K562 (cell line): Measurements from ENCODE around the gene DNM1. TPM values are rescaled to one million over a fixed set of nuclear protein-coding genes. Genes with fewer than 3 reads are reported as not detected.

Source experiments
- ARHGAP35 ChIP-seq: fragments of 450-650 bp; IDR thresholded peaks from 2 replicates; pipeline ENCODE4 v1.6.1; 2018; ENCODE audit not compliant: partially characterized antibody
- CBX1 ChIP-seq: sonication (generic); IDR thresholded peaks from 2 replicates; pipeline ENCODE4 v1.6.1; 2016; ENCODE audit warnings: antibody characterized with exemption, low read depth, mild to moderate bottlenecking
- CHCHD3 ChIP-seq: fragments of 250-450 bp; sonication (Bioruptor Pico); IDR thresholded peaks from 2 replicates; pipeline ENCODE4 v2.1.2; 2022; ENCODE audit warnings: mild to moderate bottlenecking
- E2F3 ChIP-seq: fragments of 250-450 bp; sonication (Bioruptor Pico); IDR thresholded peaks from 2 replicates; pipeline ENCODE4 v1.4.0; 2020; ENCODE audit warnings: mild to moderate bottlenecking
- JUNB ChIP-seq: fragments of 450-650 bp; formaldehyde crosslinking; conservative IDR thresholded peaks from 2 replicates; pipeline ENCODE4 v1.4.0; 2020; ENCODE audit warnings: mild to moderate bottlenecking
- MAX ChIP-seq: sonication (generic); formaldehyde crosslinking; IDR thresholded peaks from 2 replicates; pipeline ENCODE4 v1.9.0; 2022; ENCODE audit warnings: mild to moderate bottlenecking, missing genetic modification reagents
- MAZ ChIP-seq, 2 experiments: fragments of 450-650 bp in 1 of 2; sonication (generic) in 1 of 2; formaldehyde crosslinking; IDR thresholded peaks in 1 of 2; conservative IDR thresholded peaks in 1 of 2; 2 replicates each; pipeline versions ENCODE4 v1.4.0 to v1.5.0; 2020; ENCODE audit warnings: mild to moderate bottlenecking in 1 of 2, missing genetic modification reagents in 1 of 2
- MTA3 ChIP-seq: fragments of 450-650 bp; formaldehyde crosslinking; IDR thresholded peaks from 2 replicates; pipeline ENCODE4 v1.6.1; 2017; ENCODE audit warnings: mild to moderate bottlenecking, borderline replicate concordance
- PCBP2 ChIP-seq: fragments of 200-400 bp; formaldehyde crosslinking; IDR thresholded peaks from 2 replicates; pipeline ENCODE4 v1.6.1; 2018; ENCODE audit warnings: low read length, low read depth, mild to moderate bottlenecking, moderate library complexity; ENCODE audit not compliant: poor library complexity, severe bottlenecking
- PHB ChIP-seq: fragments of 250-450 bp; sonication (Bioruptor Pico); IDR thresholded peaks from 2 replicates; pipeline ENCODE4 v1.5.0; 2021
- RFX7 ChIP-seq: fragments of 250-450 bp; sonication (Bioruptor Pico); IDR thresholded peaks from 2 replicates; pipeline ENCODE4 v1.5.1; 2021; ENCODE audit warnings: mild to moderate bottlenecking
- SMARCA5 ChIP-seq: fragments of 450-650 bp; IDR thresholded peaks from 2 replicates; pipeline ENCODE4 v1.6.1; 2016
- SRF ChIP-seq, 2 experiments: fragments of 250-450, 450-650 bp in 1 of 2; sonication (Bioruptor Pico) in 1 of 2; sonication (generic) in 1 of 2; formaldehyde crosslinking; IDR thresholded peaks; 2 replicates each; pipeline versions ENCODE4 v1.5.0 to v1.5.1; 2020 to 2022; ENCODE audit warnings: mild to moderate bottlenecking in 1 of 2, missing genetic modification reagents in 1 of 2
- ZBED1 ChIP-seq: IDR thresholded peaks from 2 replicates; pipeline ENCODE4 v1.6.1; 2014
- ZNF384 ChIP-seq: IDR thresholded peaks from 2 replicates; pipeline ENCODE4 v1.6.1; 2012; ENCODE audit warnings: low read depth, low read length, improper control_type of control experiment
- ZNF561 ChIP-seq: fragments of 450-650 bp; formaldehyde crosslinking; conservative IDR thresholded peaks from 2 replicates; pipeline ENCODE4 v1.4.0; 2020; ENCODE audit warnings: mild to moderate bottlenecking, moderate library complexity
- ZNF75A ChIP-seq: fragments of 450-650 bp; formaldehyde crosslinking; IDR thresholded peaks from 2 replicates; pipeline ENCODE4 v1.4.0; 2020; ENCODE audit warnings: mild to moderate bottlenecking
- ZNF76 ChIP-seq: fragments of 250-450 bp; sonication (Bioruptor Pico); IDR thresholded peaks from 2 replicates; pipeline ENCODE4 v1.4.0; 2020; ENCODE audit warnings: mild to moderate bottlenecking, moderate library complexity, borderline replicate concordance
- polyA plus RNA-seq, 8 experiments: library from polyadenylated mRNA; depleted of rRNA in 4 of 8; stranded (reverse) in 5 of 8; unstranded in 3 of 8; fragments of >200 nt; fragmentation: Nextera tagmentation in 2 of 8; fragmentation: Illumina TruSeq in 1 of 8; extraction: Ambion mirVana in 2 of 8; extraction: Trizol in 1 of 8; gene quantifications; 2 replicates each; pipeline versions ENCODE4 v1.2.1 to v1.2.3, GENCODE V29; 2011 to 2014; ENCODE audit warnings: inconsistent platforms in 1 of 8, missing spikeins in 1 of 8
- total RNA-seq, 7 experiments: library from RNA; depleted of rRNA in 6 of 7; stranded (reverse); fragments of >200 nt in 6 of 7; fragmentation: Illumina TruSeq in 2 of 7; extraction: Trizol in 2 of 7; gene quantifications; 2 replicates each; pipeline versions ENCODE4 v1.2.1 to v1.2.3, GENCODE V29; 2011 to 2021; ENCODE audit warnings: low replicate concordance in 1 of 7
- TF ChIP-seq, protein P1 (sequence below): sonication (generic); IDR thresholded peaks from 2 replicates; pipeline ENCODE4 v1.6.1; 2016
- TF ChIP-seq, protein P2 (sequence below), 2 experiments: IDR thresholded peaks; 2 replicates each; pipeline ENCODE4 v1.6.1; 2011; ENCODE audit warnings: borderline replicate concordance in 1 of 2, control low read depth in 1 of 2, low read depth in 1 of 2, low read length in 1 of 2, mild to moderate bottlenecking in 1 of 2, mixed read lengths in 1 of 2, moderate library complexity in 1 of 2; ENCODE audit not compliant: insufficient read depth in 1 of 2, insufficient read length in 1 of 2, poor library complexity in 1 of 2, severe bottlenecking in 1 of 2; ENCODE audit errors: extremely low read depth in 1 of 2
- TF ChIP-seq, protein P3 (sequence below), 2 experiments: fragments of 450-650 bp; IDR thresholded peaks; 2 replicates each; pipeline ENCODE4 v1.6.1; 2016
- TF ChIP-seq, protein P4 (sequence below): fragments of 450-650 bp; IDR thresholded peaks from 2 replicates; pipeline ENCODE4 v1.6.1; 2018; ENCODE audit not compliant: partially characterized antibody

The DNM1 gene
- total and polyA plus RNA-seq, 9 of the 15 experiments (the other 6 are each of a cell fraction or from before 2014, with no cell fraction given) = 0.39 to 23.1 (median 9.1) TPM

DNA sequence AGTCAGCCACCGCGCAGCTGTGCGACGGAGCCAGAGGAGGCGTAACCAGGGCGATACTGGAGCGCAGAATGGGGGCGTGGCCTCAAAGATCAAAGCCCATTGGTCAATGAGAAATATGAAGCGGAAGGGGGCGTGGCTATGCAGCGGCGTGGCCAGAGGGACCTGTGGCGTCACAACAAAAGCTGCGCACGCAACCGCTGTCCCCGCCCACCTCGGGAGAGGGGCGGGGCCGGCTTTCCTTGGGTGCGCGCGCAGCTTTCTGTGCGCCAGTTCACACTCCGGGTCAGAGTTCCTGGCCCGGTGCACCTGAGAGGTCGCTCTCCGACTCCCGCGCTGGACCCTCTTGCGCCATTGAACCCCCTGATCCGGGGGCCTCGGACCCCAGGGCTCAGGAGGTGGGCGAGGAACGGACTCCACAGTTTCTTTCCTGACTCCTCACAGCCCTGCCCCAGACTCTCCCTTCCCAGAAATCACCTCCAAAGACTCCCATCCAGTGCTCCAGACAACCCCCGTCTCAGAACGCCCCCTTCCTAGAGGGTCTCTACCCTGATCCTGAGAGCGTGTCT lies 72.9 kb downstream of the DNM1 start, which contains the start of gene SWI5 (continued):
- TF ChIP-seq MTA3 (no peak), JUNB (peak; percentile 5; the same call in 1 of the 2 replicates), PCBP2 (no peak), PHB (CRISPR knock-in tag) (no peak), CBX1 (no peak), E2F3 (no peak; the same call in 1 of the 2 replicates), ZNF75A (CRISPR knock-in tag) (no peak), SMARCA5 (no peak), CHCHD3 (CRISPR knock-in tag) (peak; percentile 94), SRF (CRISPR knock-in tag; IDR thresholded peaks at IDR 0.05) (no peak), ZNF384 (no peak), MAZ (CRISPR knock-in tag; conservative IDR thresholded peaks at IDR 0.05 in 1 of 2, IDR thresholded peaks at IDR 0.05 in 1 of 2) (0 out of 4 replicates have a peak, but pooled peaks of 1 of the 2 experiments have one; percentile 70), ZNF76 (CRISPR knock-in tag) (peak; percentile 55; the same call in 1 of the 2 replicates), ZBED1 (no peak), RFX7 (0 out of 2 replicates have a peak, but pooled peaks have one; percentile 39), ZNF561 (no peak), MAX (CRISPR knock-in tag) (no peak), ARHGAP35 (no peak)
- TF ChIP-seq, protein P1, sequence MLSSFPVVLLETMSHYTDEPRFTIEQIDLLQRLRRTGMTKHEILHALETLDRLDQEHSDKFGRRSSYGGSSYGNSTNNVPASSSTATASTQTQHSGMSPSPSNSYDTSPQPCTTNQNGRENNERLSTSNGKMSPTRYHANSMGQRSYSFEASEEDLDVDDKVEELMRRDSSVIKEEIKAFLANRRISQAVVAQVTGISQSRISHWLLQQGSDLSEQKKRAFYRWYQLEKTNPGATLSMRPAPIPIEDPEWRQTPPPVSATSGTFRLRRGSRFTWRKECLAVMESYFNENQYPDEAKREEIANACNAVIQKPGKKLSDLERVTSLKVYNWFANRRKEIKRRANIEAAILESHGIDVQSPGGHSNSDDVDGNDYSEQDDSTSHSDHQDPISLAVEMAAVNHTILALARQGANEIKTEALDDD = no peak
- TF ChIP-seq, protein P2, sequence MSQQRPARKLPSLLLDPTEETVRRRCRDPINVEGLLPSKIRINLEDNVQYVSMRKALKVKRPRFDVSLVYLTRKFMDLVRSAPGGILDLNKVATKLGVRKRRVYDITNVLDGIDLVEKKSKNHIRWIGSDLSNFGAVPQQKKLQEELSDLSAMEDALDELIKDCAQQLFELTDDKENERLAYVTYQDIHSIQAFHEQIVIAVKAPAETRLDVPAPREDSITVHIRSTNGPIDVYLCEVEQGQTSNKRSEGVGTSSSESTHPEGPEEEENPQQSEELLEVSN (IDR thresholded peaks at IDR 0.05; ENCODE audit: borderline replicate concordance in 1 of 2, extremely low read depth in 1 of 2, insufficient read depth in 1 of 2, insufficient read length in 1 of 2, low read depth in 1 of 2, low read length in 1 of 2, poor library complexity in 1 of 2, severe bottlenecking in 1 of 2) = peak; percentile 37 to 67
- TF ChIP-seq, protein P3, sequence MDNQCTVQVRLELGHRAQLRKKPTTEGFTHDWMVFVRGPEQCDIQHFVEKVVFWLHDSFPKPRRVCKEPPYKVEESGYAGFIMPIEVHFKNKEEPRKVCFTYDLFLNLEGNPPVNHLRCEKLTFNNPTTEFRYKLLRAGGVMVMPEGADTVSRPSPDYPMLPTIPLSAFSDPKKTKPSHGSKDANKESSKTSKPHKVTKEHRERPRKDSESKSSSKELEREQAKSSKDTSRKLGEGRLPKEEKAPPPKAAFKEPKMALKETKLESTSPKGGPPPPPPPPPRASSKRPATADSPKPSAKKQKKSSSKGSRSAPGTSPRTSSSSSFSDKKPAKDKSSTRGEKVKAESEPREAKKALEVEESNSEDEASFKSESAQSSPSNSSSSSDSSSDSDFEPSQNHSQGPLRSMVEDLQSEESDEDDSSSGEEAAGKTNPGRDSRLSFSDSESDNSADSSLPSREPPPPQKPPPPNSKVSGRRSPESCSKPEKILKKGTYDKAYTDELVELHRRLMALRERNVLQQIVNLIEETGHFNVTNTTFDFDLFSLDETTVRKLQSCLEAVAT (IDR thresholded peaks at IDR 0.05) = no peak
- TF ChIP-seq, protein P4, sequence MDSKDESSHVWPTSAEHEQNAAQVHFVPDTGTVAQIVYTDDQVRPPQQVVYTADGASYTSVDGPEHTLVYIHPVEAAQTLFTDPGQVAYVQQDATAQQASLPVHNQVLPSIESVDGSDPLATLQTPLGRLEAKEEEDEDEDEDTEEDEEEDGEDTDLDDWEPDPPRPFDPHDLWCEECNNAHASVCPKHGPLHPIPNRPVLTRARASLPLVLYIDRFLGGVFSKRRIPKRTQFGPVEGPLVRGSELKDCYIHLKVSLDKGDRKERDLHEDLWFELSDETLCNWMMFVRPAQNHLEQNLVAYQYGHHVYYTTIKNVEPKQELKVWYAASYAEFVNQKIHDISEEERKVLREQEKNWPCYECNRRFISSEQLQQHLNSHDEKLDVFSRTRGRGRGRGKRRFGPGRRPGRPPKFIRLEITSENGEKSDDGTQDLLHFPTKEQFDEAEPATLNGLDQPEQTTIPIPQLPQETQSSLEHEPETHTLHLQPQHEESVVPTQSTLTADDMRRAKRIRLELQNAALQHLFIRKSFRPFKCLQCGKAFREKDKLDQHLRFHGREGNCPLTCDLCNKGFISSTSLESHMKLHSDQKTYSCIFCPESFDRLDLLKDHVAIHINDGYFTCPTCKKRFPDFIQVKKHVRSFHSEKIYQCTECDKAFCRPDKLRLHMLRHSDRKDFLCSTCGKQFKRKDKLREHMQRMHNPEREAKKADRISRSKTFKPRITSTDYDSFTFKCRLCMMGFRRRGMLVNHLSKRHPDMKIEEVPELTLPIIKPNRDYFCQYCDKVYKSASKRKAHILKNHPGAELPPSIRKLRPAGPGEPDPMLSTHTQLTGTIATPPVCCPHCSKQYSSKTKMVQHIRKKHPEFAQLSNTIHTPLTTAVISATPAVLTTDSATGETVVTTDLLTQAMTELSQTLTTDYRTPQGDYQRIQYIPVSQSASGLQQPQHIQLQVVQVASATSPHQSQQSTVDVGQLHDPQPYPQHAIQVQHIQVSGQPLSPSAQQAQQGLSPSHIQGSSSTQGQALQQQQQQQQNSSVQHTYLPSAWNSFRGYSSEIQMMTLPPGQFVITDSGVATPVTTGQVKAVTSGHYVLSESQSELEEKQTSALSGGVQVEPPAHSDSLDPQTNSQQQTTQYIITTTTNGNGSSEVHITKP = no peak
